HG02885 (cell line): ENCODE results near the gene SPATA13.

Source experiments
- ATAC-seq: cut with Tn5 transposase; IDR thresholded peaks from one replicate; pipeline ENCODE4 v1.9.1; 2021; ENCODE audit warnings: mild to moderate bottlenecking; ENCODE audit not compliant: unreplicated experiment, poor library complexity

SPATA13 gene

GRCh38 chr13:24243302-24243701 is 82.8 kb downstream of the SPATA13 start:
- no peak for ATAC-seq

GRCh38 chr13:24244802-24245201 is 84.3 kb downstream of the SPATA13 start:
- no peak for ATAC-seq

GRCh38 chr13:24247016-24247415 is 86.5 kb downstream of the SPATA13 start:
- no peak for ATAC-seq

GRCh38 chr13:24249624-24250023 is 89.1 kb downstream of the SPATA13 start:
- ATAC-seq: no peak

GRCh38 chr13:24250376-24251057 is 90.0 kb downstream of the SPATA13 start:
- ATAC-seq: no peak

- ATAC-seq: no peak
These were observed 91.0 kb downstream of the SPATA13 start for GRCh38 chr13:24251525-24251924.

GRCh38 chr13:24252136-24252535 is 91.6 kb downstream of the SPATA13 start:
- ATAC-seq: no peak

- no peak for ATAC-seq
These were observed 93.1 kb downstream of the SPATA13 start for GRCh38 chr13:24253520-24254145.

- ATAC-seq: no peak
These were observed 93.8 kb downstream of the SPATA13 start for GRCh38 chr13:24254146-24254841.

- ATAC-seq: no peak
These were observed 97.0 kb downstream of the SPATA13 start for GRCh38 chr13:24257497-24257896.

- no peak for ATAC-seq
These were observed 101.0 kb downstream of the SPATA13 start for GRCh38 chr13:24261566-24261965.

GRCh38 chr13:24263632-24264031 is 103.1 kb downstream of the SPATA13 start:
- no peak for ATAC-seq

GRCh38 chr13:24264976-24265375 is 104.5 kb downstream of the SPATA13 start:
- no peak for ATAC-seq

- ATAC-seq: no peak
These were observed 104.9 kb downstream of the SPATA13 start for GRCh38 chr13:24265453-24265852.

GRCh38 chr13:24267274-24267673 is 106.8 kb downstream of the SPATA13 start:
- ATAC-seq: no peak

- no peak for ATAC-seq
These were observed 107.3 kb downstream of the SPATA13 start for GRCh38 chr13:24267801-24268200.

- no peak for ATAC-seq
These were observed 109.3 kb downstream of the SPATA13 start for GRCh38 chr13:24269821-24270220.

- peak; percentile 53 for ATAC-seq
These were observed 110.2 kb downstream of the SPATA13 start for GRCh38 chr13:24270639-24271141.

GRCh38 chr13:24271231-24271600 is 110.7 kb downstream of the SPATA13 start:
- no peak for ATAC-seq

- ATAC-seq: peak; percentile 61
These were observed 111.3 kb downstream of the SPATA13 start for GRCh38 chr13:24271601-24272451.
